Neural cell (in vitro differentiated cells): ENCODE measurements around the gene ZDHHC5. TPM values are rescaled to one million over a fixed set of nuclear protein-coding genes. Genes with fewer than 3 reads are reported as not detected.
A peak's percentile ranks its signal among the peaks of the same experiment; 100 is the strongest.

Experiments
- H2AFZ ChIP-seq: fragments of 200-600, 300-800 bp; sonication (generic), shearing (Covaris generic); 2 replicates; pipeline ENCODE4 v1.6.0; 2014; ENCODE audit warnings: low read depth, mild to moderate bottlenecking, antibody characterized with exemption, low read length, moderate library complexity
- H3F3A ChIP-seq: fragments of 200-600 bp; shearing (Covaris generic); 2 replicates; pipeline ENCODE4 v1.6.1; 2016; ENCODE audit warnings: mild to moderate bottlenecking, moderate library complexity, mixed read lengths, antibody characterized with exemption, low read length; ENCODE audit not compliant: insufficient read depth, poor library complexity, severe bottlenecking
- H3K27ac ChIP-seq: fragments of 200-600, 300-800 bp; sonication (generic), shearing (Covaris generic); 2 replicates; pipeline ENCODE4 v1.5.1; 2014; ENCODE audit warnings: mild to moderate bottlenecking, low read length, moderate library complexity
- H3K27me3 ChIP-seq: fragments of 300-800, 200-600 bp; sonication (generic), shearing (Covaris generic); 2 replicates; pipeline ENCODE4 v1.6.0; 2014; ENCODE audit warnings: mild to moderate bottlenecking, low read depth, low read length, moderate library complexity; ENCODE audit not compliant: insufficient read depth
- H3K36me3 ChIP-seq: fragments of 300-800, 200-600 bp; sonication (generic), shearing (Covaris generic); 2 replicates; pipeline ENCODE4 v1.5.1; 2014; ENCODE audit warnings: mild to moderate bottlenecking, antibody characterized with exemption, low read length, moderate library complexity; ENCODE audit not compliant: insufficient read depth
- H3K4me2 ChIP-seq: fragments of 300-800, 200-600 bp; sonication (generic), shearing (Covaris generic); 2 replicates; pipeline ENCODE4 v1.6.0; 2014; ENCODE audit warnings: mild to moderate bottlenecking, low read length
- H3K4me3 ChIP-seq: fragments of 300-800, 200-600 bp; sonication (generic), shearing (Covaris generic); 2 replicates; pipeline ENCODE4 v1.5.1; 2014; ENCODE audit warnings: mild to moderate bottlenecking, low read length, moderate library complexity
- H3K79me2 ChIP-seq: fragments of 200-600 bp; shearing (Covaris generic); replicated peaks from 2 replicates; pipeline ENCODE4 v1.6.0; 2014; ENCODE audit warnings: mild to moderate bottlenecking, low read length, moderate library complexity; ENCODE audit not compliant: insufficient read depth
- H3K9ac ChIP-seq: fragments of 300-800, 200-600 bp; sonication (generic), shearing (Covaris generic); 2 replicates; pipeline ENCODE4 v1.6.1; 2016; ENCODE audit warnings: mild to moderate bottlenecking, low read length, mixed read lengths
- H3K9me2 ChIP-seq: fragments of 200-600 bp; shearing (Covaris generic); 2 replicates; pipeline ENCODE4 v1.6.1; 2016; ENCODE audit warnings: mild to moderate bottlenecking, low read length, mixed read lengths; ENCODE audit not compliant: insufficient read depth
- H3K9me3 ChIP-seq: fragments of 200-600, 300-800 bp; sonication (generic), shearing (Covaris generic); 2 replicates; pipeline ENCODE4 v1.6.1; 2016; ENCODE audit warnings: mild to moderate bottlenecking, mixed run types, low read length, moderate library complexity, mixed read lengths
- H4K20me1 ChIP-seq: fragments of 200-600 bp; shearing (Covaris generic); 2 replicates; pipeline ENCODE4 v1.6.1; 2016; ENCODE audit warnings: mild to moderate bottlenecking, mixed run types; ENCODE audit not compliant: insufficient read depth
- EP300 ChIP-seq: fragments of 450-650 bp; conservative IDR thresholded peaks from 2 replicates; pipeline ENCODE4 v1.6.1; 2014; ENCODE audit warnings: antibody characterized with exemption, mild to moderate bottlenecking, moderate library complexity; ENCODE audit not compliant: poor library complexity, severe bottlenecking
- EZH2 ChIP-seq: fragments of 200-600, 300-800 bp; shearing (Covaris generic), sonication (generic); IDR thresholded peaks from 2 replicates; pipeline ENCODE4 v1.6.1; 2014; ENCODE audit warnings: antibody characterized with exemption, low read length, borderline replicate concordance, mild to moderate bottlenecking; ENCODE audit not compliant: insufficient read depth, poor library complexity, severe bottlenecking
- MXI1 ChIP-seq: fragments of 450-650 bp; conservative IDR thresholded peaks from 2 replicates; pipeline ENCODE4 v1.6.1; 2014; ENCODE audit warnings: antibody characterized with exemption, mild to moderate bottlenecking; ENCODE audit not compliant: poor library complexity, severe bottlenecking
- POLR2AphosphoS5 ChIP-seq: IDR thresholded peaks from 2 replicates; pipeline ENCODE4 v1.6.1; 2012
- RAD21 ChIP-seq: fragments of 450-650 bp; conservative IDR thresholded peaks from 2 replicates; pipeline ENCODE4 v1.6.1; 2014; ENCODE audit warnings: antibody characterized with exemption, mild to moderate bottlenecking, moderate library complexity
- SMC3 ChIP-seq: fragments of 450-650 bp; conservative IDR thresholded peaks from 2 replicates; pipeline ENCODE4 v1.6.1; 2014; ENCODE audit warnings: antibody characterized with exemption, mild to moderate bottlenecking, moderate library complexity; ENCODE audit not compliant: poor library complexity
- TAF1 ChIP-seq: IDR thresholded peaks from 2 replicates; pipeline ENCODE4 v1.6.1; 2012; ENCODE audit warnings: low read depth
- polyA plus RNA-seq: library from polyadenylated mRNA; depleted of rRNA; stranded (reverse); fragments of >200 nt; gene quantifications from 2 replicates; pipeline ENCODE4 v1.2.3, GENCODE V29; 2014
- TF ChIP-seq, protein P1 (sequence below): IDR thresholded peaks from 2 replicates; pipeline ENCODE4 v1.6.1; 2012; ENCODE audit warnings: borderline replicate concordance
- TF ChIP-seq, protein P2 (sequence below): fragments of 450-650 bp; IDR thresholded peaks from 2 replicates; pipeline ENCODE4 v1.5.1; 2014; ENCODE audit warnings: antibody characterized with exemption, mild to moderate bottlenecking, moderate library complexity; ENCODE audit not compliant: poor library complexity, severe bottlenecking

Gene ZDHHC5
- polyA plus RNA-seq, 1 donor from 2014 or later = 15.8 TPM

DNA sequence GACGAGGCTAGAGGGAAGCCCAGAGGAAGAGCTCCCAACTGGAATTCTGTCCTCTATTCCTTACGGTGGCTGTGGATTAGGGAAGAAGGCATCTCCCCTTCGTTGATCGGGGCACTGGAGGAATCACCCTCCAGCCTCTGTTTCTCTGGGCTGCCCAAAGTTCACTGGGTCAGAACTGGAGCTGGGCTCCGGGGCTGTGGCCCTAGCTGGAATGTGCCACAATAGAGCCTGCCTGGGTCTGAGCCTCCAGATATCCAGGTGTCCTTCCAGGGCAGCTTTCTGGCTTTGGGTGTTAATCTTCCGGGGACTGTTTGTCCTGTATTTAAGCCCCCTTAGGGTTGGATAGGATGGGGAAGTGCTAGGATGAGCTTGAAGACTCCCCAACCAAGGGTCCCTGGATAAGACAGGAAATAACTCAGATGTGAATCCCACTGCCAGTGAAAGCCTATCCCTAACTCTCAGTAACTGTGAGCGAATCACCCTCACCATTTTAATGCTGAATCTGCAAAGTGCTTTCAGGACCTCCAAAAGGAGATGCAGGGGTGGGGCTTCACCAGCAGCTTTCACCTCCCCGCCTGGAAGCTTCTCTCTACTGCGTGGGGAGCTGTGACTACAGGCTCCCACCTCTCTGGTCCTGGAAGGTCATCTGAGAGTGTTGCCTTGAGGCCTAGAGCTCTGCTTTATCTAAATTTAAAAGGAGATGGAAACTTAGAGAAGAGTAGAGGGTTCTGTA is 27.7 kb upstream of the ZDHHC5 start:
- Histone ChIP-seq H3K79me2 (peaks cover 36% of the 10 kb centered on the region), H4K20me1 (no peaks in the 10 kb centered on the region)

DNA sequence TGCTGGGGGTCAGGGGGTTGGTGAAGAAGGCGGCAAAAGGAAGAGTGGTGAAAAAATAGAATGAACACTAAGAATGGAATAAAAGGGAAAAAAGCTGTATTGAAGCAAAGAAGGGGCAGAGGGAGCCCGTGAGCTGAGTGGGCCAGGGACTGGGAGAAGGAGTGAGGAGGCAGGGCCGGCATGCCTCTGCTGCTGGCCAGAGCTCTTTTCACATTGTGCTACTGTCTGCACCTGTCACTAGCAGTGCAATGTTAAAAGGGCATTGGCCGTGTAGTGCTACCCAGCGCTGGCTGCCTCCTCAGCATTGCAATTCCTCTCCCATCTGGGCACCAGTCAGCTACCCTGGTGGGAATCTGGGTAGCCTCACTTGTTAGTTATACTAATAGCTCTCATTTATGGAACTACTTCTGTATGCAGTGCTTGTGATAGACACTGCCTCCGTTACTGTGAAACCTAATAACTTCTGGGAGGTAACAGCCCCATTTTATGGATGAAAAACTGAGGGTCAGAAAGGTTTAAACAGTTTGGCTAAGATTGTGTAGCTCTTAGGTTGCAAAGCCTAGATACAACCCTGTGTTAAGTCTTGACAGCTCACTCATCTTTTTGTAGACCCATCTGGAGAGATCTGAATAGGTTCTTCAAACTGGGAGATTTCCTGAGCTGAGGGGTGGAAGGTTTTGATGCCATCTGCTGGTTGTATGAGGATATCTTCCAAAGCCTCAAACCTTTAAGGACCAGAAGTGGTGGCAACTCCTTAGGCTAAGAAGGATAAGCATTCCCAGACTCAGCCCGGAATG is 26.7 kb upstream of the ZDHHC5 start:
- H3K9ac ChIP-seq = peak overlapping the region; percentile 96
- H3K4me3 ChIP-seq = peak overlapping the region; percentile 96
- H2AFZ ChIP-seq = no peak overlapping the region
- H3K27me3 ChIP-seq = no peaks in the 10 kb centered on the region
- H3K4me2 ChIP-seq = no peak overlapping the region
- H3K79me2 ChIP-seq = peaks cover 36% of the 10 kb centered on the region
- H4K20me1 ChIP-seq = no peaks in the 10 kb centered on the region
- H3K9me2 ChIP-seq = no peaks in the 10 kb centered on the region
- no peaks in the 10 kb centered on the region for H3K9me3 ChIP-seq
- H3K27ac ChIP-seq = peak overlapping the region; percentile 92
- H3K36me3 ChIP-seq = no peaks in the 10 kb centered on the region
- no peaks in the 10 kb centered on the region for H3F3A ChIP-seq
- TF ChIP-seq EZH2 (no peak), MXI1 (no peak), RAD21 (peak; percentile 56), POLR2AphosphoS5 (no peak), EP300 (no peak)
- TF ChIP-seq, protein P1, sequence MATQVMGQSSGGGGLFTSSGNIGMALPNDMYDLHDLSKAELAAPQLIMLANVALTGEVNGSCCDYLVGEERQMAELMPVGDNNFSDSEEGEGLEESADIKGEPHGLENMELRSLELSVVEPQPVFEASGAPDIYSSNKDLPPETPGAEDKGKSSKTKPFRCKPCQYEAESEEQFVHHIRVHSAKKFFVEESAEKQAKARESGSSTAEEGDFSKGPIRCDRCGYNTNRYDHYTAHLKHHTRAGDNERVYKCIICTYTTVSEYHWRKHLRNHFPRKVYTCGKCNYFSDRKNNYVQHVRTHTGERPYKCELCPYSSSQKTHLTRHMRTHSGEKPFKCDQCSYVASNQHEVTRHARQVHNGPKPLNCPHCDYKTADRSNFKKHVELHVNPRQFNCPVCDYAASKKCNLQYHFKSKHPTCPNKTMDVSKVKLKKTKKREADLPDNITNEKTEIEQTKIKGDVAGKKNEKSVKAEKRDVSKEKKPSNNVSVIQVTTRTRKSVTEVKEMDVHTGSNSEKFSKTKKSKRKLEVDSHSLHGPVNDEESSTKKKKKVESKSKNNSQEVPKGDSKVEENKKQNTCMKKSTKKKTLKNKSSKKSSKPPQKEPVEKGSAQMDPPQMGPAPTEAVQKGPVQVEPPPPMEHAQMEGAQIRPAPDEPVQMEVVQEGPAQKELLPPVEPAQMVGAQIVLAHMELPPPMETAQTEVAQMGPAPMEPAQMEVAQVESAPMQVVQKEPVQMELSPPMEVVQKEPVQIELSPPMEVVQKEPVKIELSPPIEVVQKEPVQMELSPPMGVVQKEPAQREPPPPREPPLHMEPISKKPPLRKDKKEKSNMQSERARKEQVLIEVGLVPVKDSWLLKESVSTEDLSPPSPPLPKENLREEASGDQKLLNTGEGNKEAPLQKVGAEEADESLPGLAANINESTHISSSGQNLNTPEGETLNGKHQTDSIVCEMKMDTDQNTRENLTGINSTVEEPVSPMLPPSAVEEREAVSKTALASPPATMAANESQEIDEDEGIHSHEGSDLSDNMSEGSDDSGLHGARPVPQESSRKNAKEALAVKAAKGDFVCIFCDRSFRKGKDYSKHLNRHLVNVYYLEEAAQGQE = no peak
- TF ChIP-seq, protein P2, sequence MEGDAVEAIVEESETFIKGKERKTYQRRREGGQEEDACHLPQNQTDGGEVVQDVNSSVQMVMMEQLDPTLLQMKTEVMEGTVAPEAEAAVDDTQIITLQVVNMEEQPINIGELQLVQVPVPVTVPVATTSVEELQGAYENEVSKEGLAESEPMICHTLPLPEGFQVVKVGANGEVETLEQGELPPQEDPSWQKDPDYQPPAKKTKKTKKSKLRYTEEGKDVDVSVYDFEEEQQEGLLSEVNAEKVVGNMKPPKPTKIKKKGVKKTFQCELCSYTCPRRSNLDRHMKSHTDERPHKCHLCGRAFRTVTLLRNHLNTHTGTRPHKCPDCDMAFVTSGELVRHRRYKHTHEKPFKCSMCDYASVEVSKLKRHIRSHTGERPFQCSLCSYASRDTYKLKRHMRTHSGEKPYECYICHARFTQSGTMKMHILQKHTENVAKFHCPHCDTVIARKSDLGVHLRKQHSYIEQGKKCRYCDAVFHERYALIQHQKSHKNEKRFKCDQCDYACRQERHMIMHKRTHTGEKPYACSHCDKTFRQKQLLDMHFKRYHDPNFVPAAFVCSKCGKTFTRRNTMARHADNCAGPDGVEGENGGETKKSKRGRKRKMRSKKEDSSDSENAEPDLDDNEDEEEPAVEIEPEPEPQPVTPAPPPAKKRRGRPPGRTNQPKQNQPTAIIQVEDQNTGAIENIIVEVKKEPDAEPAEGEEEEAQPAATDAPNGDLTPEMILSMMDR = peak; percentile 62

More for the DNA sequence above, 27.7 kb upstream of the ZDHHC5 start:
- no peaks in the 10 kb centered on the region for H3K27me3 ChIP-seq
- H3K9me2 ChIP-seq = no peaks in the 10 kb centered on the region
- H3K4me2 ChIP-seq = peak overlapping the region; percentile 71
- H3K4me3 ChIP-seq = peak overlapping the region; percentile 96
- H2AFZ ChIP-seq = no peak overlapping the region
- TF ChIP-seq SMC3 (no peak), MXI1 (no peak), EZH2 (no peak), TAF1 (no peak), EP300 (no peak), RAD21 (no peak), POLR2AphosphoS5 (no peak)
- TF ChIP-seq, protein P1 = no peak
- TF ChIP-seq, protein P2 = no peak
- no peaks in the 10 kb centered on the region for H3F3A ChIP-seq
- no peaks in the 10 kb centered on the region for H3K9me3 ChIP-seq
- peak overlapping the region; percentile 96 for H3K9ac ChIP-seq
- H3K27ac ChIP-seq = peak overlapping the region; percentile 92
- no peaks in the 10 kb centered on the region for H3K36me3 ChIP-seq
